Gastrocnemius medialis (tissue), 4 donors: Measurements from ENCODE around the gene SMARCAL1.

ENCODE experiments used
- POLR2A ChIP-seq, 2 donors: fragments of 450-650 bp; IDR thresholded peaks; one replicate each; pipeline ENCODE4 v1.6.1; 2017; ENCODE audit warnings: antibody characterized with exemption in 2 of 2, mild to moderate bottlenecking in 2 of 2, moderate library complexity in 2 of 2
- TF ChIP-seq, protein P1 (sequence below), 5 experiments: fragments of 450-650 bp in 3 of 5; fragments of 200-600 bp in 2 of 5; sonication (generic) in 2 of 5; IDR thresholded peaks in 4 of 5; conservative IDR thresholded peaks in 1 of 5; 1 replicate in 4 of 5; 2 replicates in 1 of 5; pipeline ENCODE4 v1.5.1; 2016 to 2019; ENCODE audit warnings: antibody characterized with exemption in 5 of 5, mild to moderate bottlenecking in 3 of 5, moderate library complexity in 3 of 5

DNA sequence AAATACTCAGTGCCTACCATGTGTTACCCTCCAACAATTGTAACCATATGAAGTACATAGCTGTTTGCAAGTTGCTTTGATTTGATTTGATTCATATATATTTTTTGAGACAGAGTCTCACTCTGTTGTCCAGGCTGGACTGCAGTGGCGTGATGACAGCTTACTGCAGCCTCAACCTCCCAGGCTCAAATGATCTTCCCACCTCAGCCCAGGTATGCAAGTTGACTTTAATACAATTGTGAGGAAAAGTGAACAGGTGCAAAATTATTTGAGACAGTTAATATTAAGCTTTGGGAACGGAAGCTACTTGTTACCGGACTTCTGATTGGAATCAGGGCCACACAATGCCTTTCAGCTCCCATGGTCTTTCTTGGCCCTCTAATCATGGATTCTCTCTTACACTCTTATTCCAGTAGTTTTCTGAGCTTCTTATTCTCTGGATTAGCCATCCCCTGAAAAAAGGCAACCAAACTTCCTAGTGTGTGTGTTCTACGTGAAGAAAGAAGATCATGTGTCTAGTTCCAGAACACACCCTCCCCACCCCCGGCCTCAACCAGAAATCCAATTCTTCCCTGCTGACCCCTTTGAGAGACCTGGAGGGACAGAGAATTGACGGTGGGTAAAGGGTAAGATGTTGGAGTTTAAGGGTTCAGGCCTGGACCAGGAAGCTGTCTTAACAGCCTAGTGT, 85.2 kb downstream of the SMARCAL1 start:
- no peak for TF ChIP-seq POLR2A (IDR thresholded peaks at IDR 0.05)
- TF ChIP-seq, protein P1, sequence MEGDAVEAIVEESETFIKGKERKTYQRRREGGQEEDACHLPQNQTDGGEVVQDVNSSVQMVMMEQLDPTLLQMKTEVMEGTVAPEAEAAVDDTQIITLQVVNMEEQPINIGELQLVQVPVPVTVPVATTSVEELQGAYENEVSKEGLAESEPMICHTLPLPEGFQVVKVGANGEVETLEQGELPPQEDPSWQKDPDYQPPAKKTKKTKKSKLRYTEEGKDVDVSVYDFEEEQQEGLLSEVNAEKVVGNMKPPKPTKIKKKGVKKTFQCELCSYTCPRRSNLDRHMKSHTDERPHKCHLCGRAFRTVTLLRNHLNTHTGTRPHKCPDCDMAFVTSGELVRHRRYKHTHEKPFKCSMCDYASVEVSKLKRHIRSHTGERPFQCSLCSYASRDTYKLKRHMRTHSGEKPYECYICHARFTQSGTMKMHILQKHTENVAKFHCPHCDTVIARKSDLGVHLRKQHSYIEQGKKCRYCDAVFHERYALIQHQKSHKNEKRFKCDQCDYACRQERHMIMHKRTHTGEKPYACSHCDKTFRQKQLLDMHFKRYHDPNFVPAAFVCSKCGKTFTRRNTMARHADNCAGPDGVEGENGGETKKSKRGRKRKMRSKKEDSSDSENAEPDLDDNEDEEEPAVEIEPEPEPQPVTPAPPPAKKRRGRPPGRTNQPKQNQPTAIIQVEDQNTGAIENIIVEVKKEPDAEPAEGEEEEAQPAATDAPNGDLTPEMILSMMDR (IDR thresholded peaks at IDR 0.05 in 4 of 5, conservative IDR thresholded peaks at IDR 0.05 in 1 of 5): no peak
